ENCODE data around the gene DNAH1.

- TF ChIP-seq CTCF (IDR thresholded peaks at IDR 0.05) (no peak), POLR2A (IDR thresholded peaks at IDR 0.05) (no peak)
Measured at GRCh38 chr3:52361011-52361410, 44.9 kb downstream of the DNAH1 start.
